ENCODE measurements around the gene PSMD2. TPM values are rescaled to one million over a fixed set of nuclear protein-coding genes. Genes with fewer than 3 reads are reported as not detected.

PSMD2 gene
- total RNA-seq, 1 experiment from 2014 or later: 359 TPM

DNA sequence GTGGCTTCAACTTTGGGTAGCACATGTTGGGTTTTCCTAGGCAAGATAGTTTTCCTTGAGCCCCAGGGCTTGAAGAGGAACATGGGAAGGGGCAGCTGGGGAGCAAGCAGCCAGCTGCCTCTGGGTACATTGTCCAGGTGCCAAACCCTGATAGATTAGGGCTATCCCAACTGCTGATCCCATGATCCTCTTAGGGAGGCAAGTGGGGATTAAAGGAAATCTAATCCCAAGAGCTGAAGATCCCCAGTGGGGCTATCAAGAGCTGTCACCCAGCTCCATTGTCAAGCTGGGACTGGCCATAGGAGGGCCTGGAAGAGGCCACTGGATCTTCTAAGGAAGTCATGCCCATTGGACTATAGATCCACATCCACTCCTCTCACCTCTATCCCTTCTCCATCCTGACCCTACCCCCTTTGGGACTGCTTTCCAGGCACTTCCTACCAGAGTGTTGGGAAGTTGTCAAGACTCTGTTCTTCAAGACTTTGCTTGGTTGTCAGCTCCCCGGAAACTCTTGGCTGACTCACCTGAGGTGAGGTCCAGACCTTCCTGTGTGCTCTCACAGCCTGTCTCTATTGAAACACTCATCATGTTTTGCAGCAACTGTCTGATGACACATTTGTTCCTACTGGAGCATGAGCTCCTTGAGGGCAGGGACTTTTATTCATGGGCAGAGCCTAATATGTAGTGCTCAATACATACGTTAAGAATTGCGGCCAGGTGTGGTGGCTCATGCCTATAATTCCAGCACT, 43.6 kb upstream of the PSMD2 start (continued):
- TF ChIP-seq, protein P1, sequence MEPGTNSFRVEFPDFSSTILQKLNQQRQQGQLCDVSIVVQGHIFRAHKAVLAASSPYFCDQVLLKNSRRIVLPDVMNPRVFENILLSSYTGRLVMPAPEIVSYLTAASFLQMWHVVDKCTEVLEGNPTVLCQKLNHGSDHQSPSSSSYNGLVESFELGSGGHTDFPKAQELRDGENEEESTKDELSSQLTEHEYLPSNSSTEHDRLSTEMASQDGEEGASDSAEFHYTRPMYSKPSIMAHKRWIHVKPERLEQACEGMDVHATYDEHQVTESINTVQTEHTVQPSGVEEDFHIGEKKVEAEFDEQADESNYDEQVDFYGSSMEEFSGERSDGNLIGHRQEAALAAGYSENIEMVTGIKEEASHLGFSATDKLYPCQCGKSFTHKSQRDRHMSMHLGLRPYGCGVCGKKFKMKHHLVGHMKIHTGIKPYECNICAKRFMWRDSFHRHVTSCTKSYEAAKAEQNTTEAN (CRISPR knock-in tag; IDR thresholded peaks at IDR 0.05): no peak
- no peak for TF ChIP-seq ZNF423 (CRISPR knock-in tag; IDR thresholded peaks at IDR 0.05)
- TF ChIP-seq, protein P2, sequence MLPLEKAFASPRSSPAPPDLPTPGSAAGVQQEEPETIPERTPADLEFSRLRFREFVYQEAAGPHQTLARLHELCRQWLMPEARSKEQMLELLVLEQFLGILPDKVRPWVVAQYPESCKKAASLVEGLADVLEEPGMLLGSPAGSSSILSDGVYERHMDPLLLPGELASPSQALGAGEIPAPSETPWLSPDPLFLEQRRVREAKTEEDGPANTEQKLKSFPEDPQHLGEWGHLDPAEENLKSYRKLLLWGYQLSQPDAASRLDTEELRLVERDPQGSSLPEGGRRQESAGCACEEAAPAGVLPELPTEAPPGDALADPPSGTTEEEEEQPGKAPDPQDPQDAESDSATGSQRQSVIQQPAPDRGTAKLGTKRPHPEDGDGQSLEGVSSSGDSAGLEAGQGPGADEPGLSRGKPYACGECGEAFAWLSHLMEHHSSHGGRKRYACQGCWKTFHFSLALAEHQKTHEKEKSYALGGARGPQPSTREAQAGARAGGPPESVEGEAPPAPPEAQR (CRISPR knock-in tag; IDR thresholded peaks at IDR 0.05): no peak
- no peak for TF ChIP-seq MYBL2 (CRISPR knock-in tag; IDR thresholded peaks at IDR 0.05)
- TF ChIP-seq, protein P3, sequence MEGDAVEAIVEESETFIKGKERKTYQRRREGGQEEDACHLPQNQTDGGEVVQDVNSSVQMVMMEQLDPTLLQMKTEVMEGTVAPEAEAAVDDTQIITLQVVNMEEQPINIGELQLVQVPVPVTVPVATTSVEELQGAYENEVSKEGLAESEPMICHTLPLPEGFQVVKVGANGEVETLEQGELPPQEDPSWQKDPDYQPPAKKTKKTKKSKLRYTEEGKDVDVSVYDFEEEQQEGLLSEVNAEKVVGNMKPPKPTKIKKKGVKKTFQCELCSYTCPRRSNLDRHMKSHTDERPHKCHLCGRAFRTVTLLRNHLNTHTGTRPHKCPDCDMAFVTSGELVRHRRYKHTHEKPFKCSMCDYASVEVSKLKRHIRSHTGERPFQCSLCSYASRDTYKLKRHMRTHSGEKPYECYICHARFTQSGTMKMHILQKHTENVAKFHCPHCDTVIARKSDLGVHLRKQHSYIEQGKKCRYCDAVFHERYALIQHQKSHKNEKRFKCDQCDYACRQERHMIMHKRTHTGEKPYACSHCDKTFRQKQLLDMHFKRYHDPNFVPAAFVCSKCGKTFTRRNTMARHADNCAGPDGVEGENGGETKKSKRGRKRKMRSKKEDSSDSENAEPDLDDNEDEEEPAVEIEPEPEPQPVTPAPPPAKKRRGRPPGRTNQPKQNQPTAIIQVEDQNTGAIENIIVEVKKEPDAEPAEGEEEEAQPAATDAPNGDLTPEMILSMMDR (IDR thresholded peaks at IDR 0.05): no peak
- no peak for TF ChIP-seq ATF1 (CRISPR knock-in tag; IDR thresholded peaks at IDR 0.05)
- TF ChIP-seq, protein P4, sequence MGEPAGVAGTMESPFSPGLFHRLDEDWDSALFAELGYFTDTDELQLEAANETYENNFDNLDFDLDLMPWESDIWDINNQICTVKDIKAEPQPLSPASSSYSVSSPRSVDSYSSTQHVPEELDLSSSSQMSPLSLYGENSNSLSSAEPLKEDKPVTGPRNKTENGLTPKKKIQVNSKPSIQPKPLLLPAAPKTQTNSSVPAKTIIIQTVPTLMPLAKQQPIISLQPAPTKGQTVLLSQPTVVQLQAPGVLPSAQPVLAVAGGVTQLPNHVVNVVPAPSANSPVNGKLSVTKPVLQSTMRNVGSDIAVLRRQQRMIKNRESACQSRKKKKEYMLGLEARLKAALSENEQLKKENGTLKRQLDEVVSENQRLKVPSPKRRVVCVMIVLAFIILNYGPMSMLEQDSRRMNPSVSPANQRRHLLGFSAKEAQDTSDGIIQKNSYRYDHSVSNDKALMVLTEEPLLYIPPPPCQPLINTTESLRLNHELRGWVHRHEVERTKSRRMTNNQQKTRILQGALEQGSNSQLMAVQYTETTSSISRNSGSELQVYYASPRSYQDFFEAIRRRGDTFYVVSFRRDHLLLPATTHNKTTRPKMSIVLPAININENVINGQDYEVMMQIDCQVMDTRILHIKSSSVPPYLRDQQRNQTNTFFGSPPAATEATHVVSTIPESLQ (CRISPR knock-in tag; IDR thresholded peaks at IDR 0.05): no peak
- TF ChIP-seq, protein P5, sequence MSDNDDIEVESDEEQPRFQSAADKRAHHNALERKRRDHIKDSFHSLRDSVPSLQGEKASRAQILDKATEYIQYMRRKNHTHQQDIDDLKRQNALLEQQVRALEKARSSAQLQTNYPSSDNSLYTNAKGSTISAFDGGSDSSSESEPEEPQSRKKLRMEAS (CRISPR knock-in tag; IDR thresholded peaks at IDR 0.05): no peak
- no peak for TF ChIP-seq CREB1 (CRISPR knock-in tag; IDR thresholded peaks at IDR 0.05)

DNA sequence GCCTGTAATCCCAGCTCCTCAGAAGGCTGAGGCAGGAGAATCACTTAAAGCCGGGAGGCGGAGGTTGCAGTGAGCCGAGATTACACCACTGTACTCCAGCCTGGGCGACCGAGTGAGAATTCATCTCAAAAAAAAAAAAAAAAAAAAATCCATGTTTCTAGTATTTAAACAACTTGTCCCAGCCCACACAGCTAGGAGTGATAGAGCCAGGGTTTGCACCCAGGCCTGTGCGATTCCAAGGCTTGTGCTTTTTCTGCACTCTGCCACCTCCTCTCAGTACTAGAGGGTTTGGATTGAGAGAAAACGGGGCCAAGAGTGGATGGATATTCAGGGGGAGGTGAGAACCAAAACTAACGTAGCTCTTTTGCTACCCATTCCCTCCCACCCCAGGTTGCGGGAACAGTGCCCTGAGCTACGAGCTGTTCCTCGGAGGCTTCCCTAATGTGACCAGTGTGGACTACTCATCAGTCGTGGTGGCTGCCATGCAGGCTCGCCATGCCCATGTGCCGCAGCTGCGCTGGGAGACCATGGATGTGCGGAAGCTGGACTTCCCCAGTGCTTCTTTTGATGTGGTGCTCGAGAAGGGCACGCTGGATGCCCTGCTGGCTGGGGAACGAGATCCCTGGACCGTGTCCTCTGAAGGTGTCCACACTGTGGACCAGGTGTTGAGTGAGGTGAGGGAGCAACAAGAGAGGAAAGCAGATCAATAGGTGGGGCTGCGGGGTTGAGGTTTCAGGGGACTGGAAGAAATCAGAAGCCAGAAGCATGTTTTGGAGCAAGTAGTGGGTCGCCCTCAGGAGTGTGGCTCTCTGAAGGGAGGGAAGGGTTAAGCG, 41.7 kb upstream of the PSMD2 start:
- TF ChIP-seq ZNF396 (CRISPR knock-in tag; IDR thresholded peaks at IDR 0.05; ENCODE audit: borderline replicate concordance): no peak
- TF ChIP-seq, protein P6, sequence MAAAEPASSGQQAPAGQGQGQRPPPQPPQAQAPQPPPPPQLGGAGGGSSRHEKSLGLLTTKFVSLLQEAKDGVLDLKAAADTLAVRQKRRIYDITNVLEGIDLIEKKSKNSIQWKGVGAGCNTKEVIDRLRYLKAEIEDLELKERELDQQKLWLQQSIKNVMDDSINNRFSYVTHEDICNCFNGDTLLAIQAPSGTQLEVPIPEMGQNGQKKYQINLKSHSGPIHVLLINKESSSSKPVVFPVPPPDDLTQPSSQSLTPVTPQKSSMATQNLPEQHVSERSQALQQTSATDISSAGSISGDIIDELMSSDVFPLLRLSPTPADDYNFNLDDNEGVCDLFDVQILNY (CRISPR knock-in tag; IDR thresholded peaks at IDR 0.05): no peak
- TF ChIP-seq, protein P7, sequence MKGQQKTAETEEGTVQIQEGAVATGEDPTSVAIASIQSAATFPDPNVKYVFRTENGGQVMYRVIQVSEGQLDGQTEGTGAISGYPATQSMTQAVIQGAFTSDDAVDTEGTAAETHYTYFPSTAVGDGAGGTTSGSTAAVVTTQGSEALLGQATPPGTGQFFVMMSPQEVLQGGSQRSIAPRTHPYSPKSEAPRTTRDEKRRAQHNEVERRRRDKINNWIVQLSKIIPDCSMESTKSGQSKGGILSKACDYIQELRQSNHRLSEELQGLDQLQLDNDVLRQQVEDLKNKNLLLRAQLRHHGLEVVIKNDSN (CRISPR knock-in tag; IDR thresholded peaks at IDR 0.05): no peak
- TF ChIP-seq RELA (CRISPR knock-in tag; IDR thresholded peaks at IDR 0.05; ENCODE audit: borderline replicate concordance): no peak
- TF ChIP-seq PRRX2 (CRISPR knock-in tag; IDR thresholded peaks at IDR 0.05): no peak
- no peak for DNase-seq (ENCODE audit: low spot score)

More for the DNA sequence above, 41.7 kb upstream of the PSMD2 start:
- ATAC-seq: no peak
- Mint-ChIP-seq H3K27ac (no peak overlapping the region), H3K36me3 (peaks cover 3% of the 10 kb centered on the region; the same call in 1 of the 2 replicates), H3K9me3 (no peaks in the 10 kb centered on the region), H3K4me3 (no peak overlapping the region), H3K4me1 (peaks cover 7% of the 10 kb centered on the region), H3K27me3 (ENCODE audit: low read depth) (peaks cover 43% of the 10 kb centered on the region)
- ChIA-PET CTCF (interaction anchor here (1.1 kb wide), 1 partner anchor 30 kb away, joined by 3 read pairs; no protein-coding TSS in a partner anchor), POLR2A (no interaction called here)

All from WTC11 (cell line).